GM10248 (cell line): Measurements from ENCODE around the gene CYTH2.
"Not testable (repeated sequence)": the region's sequence is repeated elsewhere in the genome, so short reads cannot be mapped to it uniquely, and the experiment has no call there.

Experiments
- CTCF ChIA-PET: fragments of 300-600 bp; sonication (Branson Sonifier 250); formaldehyde crosslinking; extraction: SDS; loops from one replicate; lab custom pipeline; 2021; ENCODE audit warnings: antibody characterized with exemption; lab: Yijun Ruan, JAX
- POLR2A ChIA-PET: fragments of 350-650 bp; sonication (Branson Sonifier 250); formaldehyde crosslinking; extraction: SDS; loops from one replicate; lab custom pipeline; 2020; ENCODE audit warnings: antibody characterized with exemption; lab: Yijun Ruan, JAX
- DNase-seq: peaks from one replicate; pipeline ENCODE4 v3.0.0; 2012; ENCODE audit errors: extremely low spot score
- CTCF ChIP-seq: IDR thresholded peaks from 2 replicates; pipeline ENCODE4 v1.5.1; 2012; ENCODE audit warnings: mild to moderate bottlenecking, low read depth; ENCODE audit errors: extremely low read depth, missing control alignments, control extremely low read depth

CYTH2 gene

GRCh38 chr19:48480558-48481500 is 11.7 kb downstream of the CYTH2 start:
- DNase-seq = no peak
- no peak for TF ChIP-seq CTCF
- POLR2A ChIA-PET = no interaction called here
- CTCF ChIA-PET = interaction anchor here (1.4 to 3.4 kb wide), 3 partner anchors 9 to 128 kb away, joined by 4 to 26 read pairs (median 6); no protein-coding TSS in a partner anchor

GRCh38 chr19:48481846-48482639 is 12.9 kb downstream of the CYTH2 start:
- no peak for TF ChIP-seq CTCF
- POLR2A ChIA-PET = no interaction called here

GRCh38 chr19:48483301-48483700 is 14.1 kb downstream of the CYTH2 start:
- ChIA-PET POLR2A (interaction anchor here (0.6 kb wide), 1 partner anchor 122 kb away, joined by 6 read pairs; no protein-coding TSS in a partner anchor), CTCF (no interaction called here)
- DNase-seq = no peak
- no peak for TF ChIP-seq CTCF

More at GRCh38 chr19:48481846-48482639, 12.9 kb downstream of the CYTH2 start:
- DNase-seq = no peak
- CTCF ChIA-PET = interaction anchor here (1.4 to 3.4 kb wide), 3 partner anchors 7 to 127 kb away, joined by 4 to 26 read pairs (median 6); no protein-coding TSS in a partner anchor

- ChIA-PET POLR2A (no interaction called here), CTCF (no interaction called here)
- DNase-seq = no peak
- TF ChIP-seq CTCF = no peak
Measured at GRCh38 chr19:48484247-48484893, 15.2 kb downstream of the CYTH2 start.

- ChIA-PET CTCF (no interaction called here), POLR2A (no interaction called here)
- no peak for TF ChIP-seq CTCF
- DNase-seq = no peak
Measured at GRCh38 chr19:48484931-48485612, 15.9 kb downstream of the CYTH2 start.

GRCh38 chr19:48486706-48487105 is 17.5 kb downstream of the CYTH2 start:
- DNase-seq, POLR2A ChIA-PET: not testable (repeated sequence)
- CTCF ChIA-PET = interaction anchor here (0.7 to 5.1 kb wide), 3 partner anchors 97 to 188 kb away, joined by 3 to 68 read pairs (median 3); partner anchors contain the start of gene SPACA4
